Fibroblast of lung (primary cell): Measurements from ENCODE around the gene XRCC3. TPM values are rescaled to one million over a fixed set of nuclear protein-coding genes. Genes with fewer than 3 reads are reported as not detected.

Experiments used
- DNase-seq, 2 donors: peaks; one replicate each; pipeline versions ENCODE4 v3.0.0 to v3.0.0-alpha.2; 2010; ENCODE audit warnings: low read depth in 2 of 2
- H2AFZ ChIP-seq: 2 replicates; pipeline ENCODE4 v1.5.1; 2012; ENCODE audit warnings: low read length, control low read depth, inconsistent platforms
- H3K27ac ChIP-seq: 2 replicates; pipeline ENCODE4 v1.5.1; 2011; ENCODE audit warnings: low read length, control low read depth; ENCODE audit not compliant: insufficient read depth
- H3K27me3 ChIP-seq: 2 replicates; pipeline ENCODE4 v1.5.1; 2011; ENCODE audit warnings: mild to moderate bottlenecking, low read length; ENCODE audit not compliant: control insufficient read depth, insufficient read depth
- H3K36me3 ChIP-seq: 2 replicates; pipeline ENCODE4 v1.5.1; 2011; ENCODE audit warnings: low read length; ENCODE audit not compliant: control insufficient read depth, insufficient read depth
- H3K4me1 ChIP-seq: 2 replicates; pipeline ENCODE4 v1.5.1; 2011; ENCODE audit warnings: low read length; ENCODE audit not compliant: control insufficient read depth, insufficient read depth; ENCODE audit errors: extremely low read depth
- H3K4me2 ChIP-seq: 2 replicates; pipeline ENCODE4 v1.5.1; 2011; ENCODE audit warnings: low read length, control low read depth; ENCODE audit not compliant: insufficient read depth; ENCODE audit errors: extremely low read depth
- H3K4me3 ChIP-seq, 4 experiments: fragments of 200-600 bp in 1 of 4; sonication (generic) in 1 of 4; replicated peaks in 1 of 4; 2 replicates each; pipeline ENCODE4 v1.5.1; 2011 to 2016; ENCODE audit warnings: low read length in 4 of 4, low read depth in 3 of 4, mild to moderate bottlenecking in 3 of 4, control low read depth in 2 of 4, inconsistent platforms in 1 of 4, mixed read lengths in 1 of 4; ENCODE audit not compliant: insufficient read depth in 1 of 4; ENCODE audit errors: control extremely low read depth in 1 of 4
- H3K79me2 ChIP-seq: 2 replicates; pipeline ENCODE4 v1.5.1; 2012; ENCODE audit warnings: mild to moderate bottlenecking, low read length, inconsistent platforms; ENCODE audit not compliant: control insufficient read depth, insufficient read depth
- H3K9ac ChIP-seq: 2 replicates; pipeline ENCODE4 v1.5.1; 2011; ENCODE audit warnings: mild to moderate bottlenecking, low read length, control low read depth; ENCODE audit not compliant: insufficient read depth
- H3K9me3 ChIP-seq: 2 replicates; pipeline ENCODE4 v1.5.1; 2012; ENCODE audit warnings: low read depth, low read length; ENCODE audit not compliant: control insufficient read depth, insufficient read depth
- H4K20me1 ChIP-seq: 2 replicates; pipeline ENCODE4 v1.5.1; 2011; ENCODE audit warnings: low read length; ENCODE audit not compliant: control insufficient read depth, insufficient read depth; ENCODE audit errors: extremely low read depth
- CTCF ChIP-seq, 2 donors: IDR thresholded peaks in 1 of 2; conservative IDR thresholded peaks in 1 of 2; 1 replicate in 1 of 2; 2 replicates in 1 of 2; pipeline ENCODE4 v1.5.1; 2011 to 2012; ENCODE audit warnings: low read length in 2 of 2, control low read depth in 1 of 2, inconsistent platforms in 1 of 2, low read depth in 1 of 2, mild to moderate bottlenecking in 1 of 2
- EZH2 ChIP-seq: IDR thresholded peaks from 2 replicates; pipeline ENCODE4 v1.5.1; 2012; ENCODE audit warnings: low read length, control low read depth, mild to moderate bottlenecking; ENCODE audit errors: missing control alignments
- polyA plus RNA-seq, 2 donors: library from polyadenylated mRNA; depleted of rRNA in 1 of 2; stranded (reverse) in 1 of 2; unstranded in 1 of 2; fragments of >200 nt; gene quantifications; 2 replicates each; pipeline ENCODE4 v1.2.1, GENCODE V29; 2011 to 2012; ENCODE audit warnings: missing spikeins in 1 of 2
- total RNA-seq: library from RNA; depleted of rRNA; stranded (reverse); fragments of >200 nt; gene quantifications from 2 replicates; pipeline ENCODE4 v1.2.1, GENCODE V29; 2014

XRCC3 gene
- total and polyA plus RNA-seq, 2 donors (not counting 1 experiment from before 2014, with no cell fraction given), result 4.9 to 9.2 TPM

GRCh38 chr14:103700753-103701490 lies 14.3 kb downstream of the XRCC3 start:
- Histone ChIP-seq H3K9me3 (no peaks in the 10 kb centered on the region), H3K27ac (no peak overlapping the region), H3K27me3 (no peaks in the 10 kb centered on the region), H2AFZ (no peak overlapping the region), H3K79me2 (peaks cover 21% of the 10 kb centered on the region), H4K20me1 (no peaks in the 10 kb centered on the region), H3K4me3 (no peak overlapping the region), H3K4me2 (no peak overlapping the region), H3K9ac (no peak overlapping the region), H3K36me3 (peaks cover 53% of the 10 kb centered on the region), H3K4me1 (peaks cover 15% of the 10 kb centered on the region)
- DNase-seq, result no peak
- no peak for TF ChIP-seq EZH2
- TF ChIP-seq CTCF (conservative IDR thresholded peaks at IDR 0.05 in 1 of 2, IDR thresholded peaks at IDR 0.05 in 1 of 2; ENCODE audit: low read depth in 1 of 2, low read length in 2 of 2), result no peak

DNA sequence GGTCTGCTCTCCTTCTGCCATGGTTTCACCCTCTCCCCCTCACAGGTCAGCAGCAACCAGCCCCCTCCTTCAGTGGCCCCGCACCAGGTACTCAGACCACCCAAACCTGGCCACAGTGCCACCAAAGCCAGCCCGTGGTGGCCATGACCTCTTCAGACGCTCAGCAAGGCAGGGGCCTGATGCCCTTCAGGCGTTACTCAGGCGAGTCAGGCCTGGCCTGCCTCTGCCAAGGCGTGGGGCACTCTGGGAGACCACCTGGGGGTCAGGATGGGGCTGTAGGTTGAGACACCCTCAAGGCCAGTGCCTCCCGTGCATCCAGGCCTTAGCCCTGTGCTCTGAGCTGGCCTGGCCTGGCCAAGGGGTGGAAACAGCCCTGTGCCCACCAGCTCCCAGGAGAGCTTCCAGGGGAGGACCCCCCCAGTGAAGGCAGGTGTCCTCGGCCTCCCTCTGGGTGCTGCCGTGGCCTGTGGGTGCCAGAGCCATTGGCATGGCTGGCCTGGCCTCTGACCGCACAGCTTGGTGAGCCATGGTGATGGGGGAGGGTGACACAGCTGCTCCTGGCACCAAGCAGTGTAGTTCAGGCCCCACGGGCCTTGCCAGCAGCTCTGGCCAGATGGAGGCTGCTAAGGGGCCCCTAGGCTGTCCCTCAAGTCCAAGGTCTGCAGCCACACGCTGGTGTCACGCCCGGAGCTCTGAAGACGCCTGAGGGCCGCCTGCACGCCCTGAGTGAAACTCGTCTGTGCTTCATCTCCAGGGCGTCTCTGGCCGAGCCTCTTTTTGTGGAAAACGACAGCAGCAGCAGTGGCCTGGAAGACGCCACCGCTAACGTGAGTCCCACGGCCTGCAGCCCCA lies 15.1 kb downstream of the XRCC3 start:
- Histone ChIP-seq H3K27me3 (no peaks in the 10 kb centered on the region), H4K20me1 (no peaks in the 10 kb centered on the region)
- DNase-seq, result no peak

More for the DNA sequence above, 15.1 kb downstream of the XRCC3 start:
- Histone ChIP-seq H3K4me3 (no peak overlapping the region), H3K27ac (no peak overlapping the region), H3K79me2 (peaks cover 23% of the 10 kb centered on the region), H3K9ac (peak overlapping the region; percentile 16), H3K36me3 (peaks cover 50% of the 10 kb centered on the region), H2AFZ (no peak overlapping the region), H3K4me2 (no peak overlapping the region), H3K9me3 (no peaks in the 10 kb centered on the region), H3K4me1 (peaks cover 19% of the 10 kb centered on the region)
- TF ChIP-seq EZH2, result no peak
- TF ChIP-seq CTCF (conservative IDR thresholded peaks at IDR 0.05 in 1 of 2, IDR thresholded peaks at IDR 0.05 in 1 of 2; ENCODE audit: low read depth in 1 of 2, low read length in 2 of 2), result no peak
